Nephron progenitor cell (in vitro differentiated cells): ENCODE data around the gene SEC61A2.

Experiments
- DNase-seq: peaks from one replicate; pipeline ENCODE4 v3.0.0; 2021
- H3K27ac Mint-ChIP-seq: 2 replicates; pipeline ENCODE4 v1.8.0; 2021; ENCODE audit warnings: mild to moderate bottlenecking, moderate library complexity, mixed read lengths
- H3K27me3 Mint-ChIP-seq: 2 replicates; pipeline ENCODE4 v1.8.0; 2021; ENCODE audit warnings: mild to moderate bottlenecking, low read depth, mixed read lengths; ENCODE audit not compliant: poor library complexity
- H3K36me3 Mint-ChIP-seq: 2 replicates; pipeline ENCODE4 v1.8.0; 2021; ENCODE audit warnings: low read depth, mixed read lengths
- H3K4me1 Mint-ChIP-seq: 2 replicates; pipeline ENCODE4 v1.8.0; 2021; ENCODE audit warnings: mixed read lengths
- H3K4me3 Mint-ChIP-seq: 2 replicates; pipeline ENCODE4 v1.8.0; 2021; ENCODE audit warnings: mild to moderate bottlenecking, moderate library complexity, mixed read lengths
- H3K9me3 Mint-ChIP-seq: 2 replicates; pipeline ENCODE4 v1.8.0; 2021; ENCODE audit warnings: mild to moderate bottlenecking, moderate library complexity, mixed read lengths
- CTCF ChIP-seq: fragments of 200-600 bp; sonication (generic); IDR thresholded peaks from 2 replicates; pipeline ENCODE4 v1.5.0; 2021; ENCODE audit warnings: antibody characterized with exemption

The SEC61A2 gene

GRCh38 chr10:12113627-12114026 lies 15.8 kb upstream of the SEC61A2 start:
- DNase-seq, result no peak
- peaks cover 68% of the 10 kb centered on the region for H3K36me3 Mint-ChIP-seq
- no peak overlapping the region for H3K4me3 Mint-ChIP-seq
- no peak overlapping the region for H3K27ac Mint-ChIP-seq
- no peaks in the 10 kb centered on the region for H3K27me3 Mint-ChIP-seq
- no peaks in the 10 kb centered on the region for H3K9me3 Mint-ChIP-seq
- TF ChIP-seq CTCF, result no peak
- no peaks in the 10 kb centered on the region for H3K4me1 Mint-ChIP-seq

- Mint-ChIP-seq H3K27me3 (peaks cover 3% of the 10 kb centered on the region), H3K4me1 (peaks cover 2% of the 10 kb centered on the region), H3K4me3 (no peak overlapping the region), H3K36me3 (peaks cover 63% of the 10 kb centered on the region), H3K9me3 (no peaks in the 10 kb centered on the region), H3K27ac (no peak overlapping the region)
- no peak for DNase-seq
- no peak for TF ChIP-seq CTCF
Observed at GRCh38 chr10:12121673-12122072, 7.8 kb upstream of the SEC61A2 start.

- no peaks in the 10 kb centered on the region for H3K9me3 Mint-ChIP-seq
- H3K27me3 Mint-ChIP-seq, result no peaks in the 10 kb centered on the region
- H3K36me3 Mint-ChIP-seq, result peaks cover 41% of the 10 kb centered on the region
- peak overlapping the region; percentile 92 for H3K4me3 Mint-ChIP-seq
- peak overlapping the region; percentile 1 for H3K27ac Mint-ChIP-seq
- TF ChIP-seq CTCF, result peak; percentile 55
- DNase-seq, result peak; percentile 32
- peaks cover 13% of the 10 kb centered on the region for H3K4me1 Mint-ChIP-seq
Observed at GRCh38 chr10:12130237-12130872, 878 bp downstream of the SEC61A2 start.

GRCh38 chr10:12135631-12136030 lies 6.2 kb downstream of the SEC61A2 start:
- no peaks in the 10 kb centered on the region for H3K9me3 Mint-ChIP-seq
- no peaks in the 10 kb centered on the region for H3K27me3 Mint-ChIP-seq
- H3K4me3 Mint-ChIP-seq, result no peak overlapping the region
- H3K4me1 Mint-ChIP-seq, result peaks cover under 1% of the 10 kb centered on the region
- no peak for DNase-seq
- no peak overlapping the region for H3K27ac Mint-ChIP-seq
- peaks cover 60% of the 10 kb centered on the region for H3K36me3 Mint-ChIP-seq
- no peak for TF ChIP-seq CTCF

- Mint-ChIP-seq H3K4me3 (no peak overlapping the region), H3K9me3 (no peaks in the 10 kb centered on the region), H3K36me3 (peaks cover 75% of the 10 kb centered on the region), H3K27me3 (no peaks in the 10 kb centered on the region), H3K27ac (no peak overlapping the region), H3K4me1 (no peaks in the 10 kb centered on the region)
- DNase-seq, result no peak
- no peak for TF ChIP-seq CTCF
Observed at GRCh38 chr10:12140038-12140437, 10.6 kb downstream of the SEC61A2 start.

- Mint-ChIP-seq H3K9me3 (no peaks in the 10 kb centered on the region), H3K4me1 (no peaks in the 10 kb centered on the region), H3K36me3 (peaks cover 75% of the 10 kb centered on the region), H3K27ac (no peak overlapping the region), H3K4me3 (no peak overlapping the region), H3K27me3 (no peaks in the 10 kb centered on the region)
- DNase-seq, result no peak
- TF ChIP-seq CTCF, result no peak
Observed at GRCh38 chr10:12144538-12144937, 15.1 kb downstream of the SEC61A2 start.
